Thoracic aorta (tissue), 2 donors: Measurements from ENCODE around the gene ADAMTS17. TPM values are rescaled to one million over a fixed set of nuclear protein-coding genes. Genes with fewer than 3 reads are reported as not detected.
"Not testable (repeated sequence)": the region's sequence is repeated elsewhere in the genome, so short reads cannot be mapped to it uniquely, and the experiment has no call there.

Experiments used
- ATAC-seq: fragments of 150-250 bp; one replicate; pipeline ENCODE4 v1.8.0; 2017; ENCODE audit warnings: low read depth; ENCODE audit not compliant: insufficient number of reproducible peaks, low FRiP score
- DNase-seq: peaks from one replicate; pipeline ENCODE4 v3.0.0-alpha.2; 2020; ENCODE audit warnings: low spot score
- H3K27ac ChIP-seq, 2 donors: fragments of 200-600 bp; sonication (generic); 1 replicate in 1 of 2; 2 replicates in 1 of 2; pipeline ENCODE4 v1.5.1; 2016; ENCODE audit warnings: mild to moderate bottlenecking in 2 of 2, moderate library complexity in 2 of 2
- H3K27me3 ChIP-seq: fragments of 200-600 bp; sonication (generic); replicated peaks from 2 replicates; pipeline ENCODE4 v1.6.0; 2016; ENCODE audit warnings: mild to moderate bottlenecking; ENCODE audit not compliant: insufficient read depth
- H3K36me3 ChIP-seq: fragments of 200-600 bp; sonication (generic); one replicate; pipeline ENCODE4 v1.5.1; 2016
- H3K4me1 ChIP-seq, 2 donors: fragments of 200-600 bp; sonication (generic); 1 replicate in 1 of 2; 2 replicates in 1 of 2; pipeline versions ENCODE4 v1.5.1 to v1.6.0; 2016; ENCODE audit warnings: low read depth in 2 of 2, mild to moderate bottlenecking in 1 of 2; ENCODE audit not compliant: control insufficient read depth in 1 of 2
- H3K4me3 ChIP-seq: fragments of 200-600 bp; sonication (generic); 2 replicates; pipeline ENCODE4 v1.5.1; 2016; ENCODE audit warnings: mild to moderate bottlenecking
- H3K9me3 ChIP-seq: fragments of 200-600 bp; sonication (generic); 2 replicates; pipeline ENCODE4 v1.5.1; 2016
- CTCF ChIP-seq: fragments of 200-600 bp; sonication (generic); IDR thresholded peaks from one replicate; pipeline ENCODE4 v1.5.1; 2019; ENCODE audit warnings: antibody characterized with exemption
- total RNA-seq, 2 donors: library from RNA; depleted of rRNA; stranded (reverse); fragments of >200 nt; gene quantifications; one replicate each; pipeline versions ENCODE4 v1.1.0 to v1.2.3, GENCODE V29; 2016

The ADAMTS17 gene
- total RNA-seq, 2 donors from 2014 or later: 2.8 to 8.1 TPM

GRCh38 chr15:100081454-100081853 is 260.3 kb downstream of the ADAMTS17 start:
- H3K27me3 ChIP-seq: no peaks in the 10 kb centered on the region
- no peak overlapping the region for H3K27ac ChIP-seq
- H3K9me3 ChIP-seq: no peaks in the 10 kb centered on the region
- no peak for TF ChIP-seq CTCF
- H3K4me1 ChIP-seq: peaks cover 0 to 15% of the 10 kb centered on the region in 2 donors
- DNase-seq: no peak
- H3K36me3 ChIP-seq: no peaks in the 10 kb centered on the region
- H3K4me3 ChIP-seq: no peak overlapping the region
- ATAC-seq: no peak

GRCh38 chr15:100078511-100079220 is 263.1 kb downstream of the ADAMTS17 start:
- no peak overlapping the region for H3K4me3 ChIP-seq
- no peak for DNase-seq
- no peak for TF ChIP-seq CTCF
- ATAC-seq: no peak
- H3K27ac ChIP-seq: no peak overlapping the region
- no peaks in the 10 kb centered on the region for H3K36me3 ChIP-seq
- peaks cover 0 to 7% of the 10 kb centered on the region in 2 donors for H3K4me1 ChIP-seq
- H3K27me3 ChIP-seq: no peaks in the 10 kb centered on the region
- H3K9me3 ChIP-seq: no peaks in the 10 kb centered on the region

- ATAC-seq (no peak), DNase-seq (no peak)
- TF ChIP-seq CTCF: no peak
Observed at GRCh38 chr15:100075229-100075628, 266.5 kb downstream of the ADAMTS17 start.

GRCh38 chr15:100073982-100074381 is 267.8 kb downstream of the ADAMTS17 start:
- Histone ChIP-seq H3K36me3 (no peaks in the 10 kb centered on the region), H3K4me1 (no peaks in the 10 kb centered on the region), H3K4me3 (no peak overlapping the region), H3K27ac (no peak overlapping the region), H3K9me3 (no peaks in the 10 kb centered on the region), H3K27me3 (no peaks in the 10 kb centered on the region)
- TF ChIP-seq CTCF: no peak
- ATAC-seq: no peak
- DNase-seq: no peak

More at GRCh38 chr15:100075229-100075628, 266.5 kb downstream of the ADAMTS17 start:
- H3K9me3 ChIP-seq: no peaks in the 10 kb centered on the region
- H3K27ac ChIP-seq: no peak overlapping the region
- no peaks in the 10 kb centered on the region for H3K4me1 ChIP-seq
- H3K36me3 ChIP-seq: no peaks in the 10 kb centered on the region
- H3K27me3 ChIP-seq: no peaks in the 10 kb centered on the region
- no peak overlapping the region for H3K4me3 ChIP-seq

GRCh38 chr15:100066521-100067280 is 275.1 kb downstream of the ADAMTS17 start:
- not testable (repeated sequence) for H3K27ac ChIP-seq, H3K9me3 ChIP-seq, DNase-seq, H3K4me3 ChIP-seq, H3K27me3 ChIP-seq, H3K36me3 ChIP-seq, H3K4me1 ChIP-seq, ATAC-seq
